WI38 (cell line): ENCODE results near the gene ASB2.

Experiments used
- H3K4me3 ChIP-seq: 2 replicates; pipeline ENCODE4 v1.5.1; 2011; ENCODE audit warnings: low read depth, mild to moderate bottlenecking, control low read depth, low read length
- CTCF ChIP-seq: IDR thresholded peaks from 2 replicates; pipeline ENCODE4 v1.5.1; 2012; ENCODE audit warnings: low read depth, mild to moderate bottlenecking, control low read depth, low read length

The ASB2 gene, protein sequence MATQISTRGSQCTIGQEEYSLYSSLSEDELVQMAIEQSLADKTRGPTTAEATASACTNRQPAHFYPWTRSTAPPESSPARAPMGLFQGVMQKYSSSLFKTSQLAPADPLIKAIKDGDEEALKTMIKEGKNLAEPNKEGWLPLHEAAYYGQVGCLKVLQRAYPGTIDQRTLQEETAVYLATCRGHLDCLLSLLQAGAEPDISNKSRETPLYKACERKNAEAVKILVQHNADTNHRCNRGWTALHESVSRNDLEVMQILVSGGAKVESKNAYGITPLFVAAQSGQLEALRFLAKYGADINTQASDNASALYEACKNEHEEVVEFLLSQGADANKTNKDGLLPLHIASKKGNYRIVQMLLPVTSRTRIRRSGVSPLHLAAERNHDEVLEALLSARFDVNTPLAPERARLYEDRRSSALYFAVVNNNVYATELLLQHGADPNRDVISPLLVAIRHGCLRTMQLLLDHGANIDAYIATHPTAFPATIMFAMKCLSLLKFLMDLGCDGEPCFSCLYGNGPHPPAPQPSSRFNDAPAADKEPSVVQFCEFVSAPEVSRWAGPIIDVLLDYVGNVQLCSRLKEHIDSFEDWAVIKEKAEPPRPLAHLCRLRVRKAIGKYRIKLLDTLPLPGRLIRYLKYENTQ

GRCh38 chr14:93976477-93977057, at the start of gene ASB2:
ASB2 (minus strand) TSS chr14:93976570; CDS start chr14:93964539, 12,031 bp downstream.
- H3K4me3 ChIP-seq = no peak within 1 kb of the TSS
- no peak for TF ChIP-seq CTCF

DNA sequence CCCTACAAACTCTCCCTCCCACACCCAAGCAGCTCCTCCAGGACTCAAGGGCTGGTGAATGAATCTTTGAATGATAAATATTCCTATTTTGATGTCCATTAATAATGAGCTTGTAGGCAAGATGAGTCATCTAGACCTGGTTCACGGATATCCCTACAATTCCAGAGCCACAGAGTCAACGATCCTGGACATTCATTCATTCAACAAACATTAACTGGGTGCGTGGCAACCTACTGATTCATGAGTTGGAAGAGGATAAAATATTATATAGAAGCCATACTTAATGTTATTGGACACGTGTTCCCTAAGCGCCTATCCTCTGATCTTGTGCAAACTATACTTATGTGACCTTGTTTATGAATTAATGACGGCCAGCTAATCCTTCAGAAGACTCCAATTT, 49.4 kb upstream of the ASB2 start:
- TF ChIP-seq CTCF = no peak
- no peak overlapping the region for H3K4me3 ChIP-seq

DNA sequence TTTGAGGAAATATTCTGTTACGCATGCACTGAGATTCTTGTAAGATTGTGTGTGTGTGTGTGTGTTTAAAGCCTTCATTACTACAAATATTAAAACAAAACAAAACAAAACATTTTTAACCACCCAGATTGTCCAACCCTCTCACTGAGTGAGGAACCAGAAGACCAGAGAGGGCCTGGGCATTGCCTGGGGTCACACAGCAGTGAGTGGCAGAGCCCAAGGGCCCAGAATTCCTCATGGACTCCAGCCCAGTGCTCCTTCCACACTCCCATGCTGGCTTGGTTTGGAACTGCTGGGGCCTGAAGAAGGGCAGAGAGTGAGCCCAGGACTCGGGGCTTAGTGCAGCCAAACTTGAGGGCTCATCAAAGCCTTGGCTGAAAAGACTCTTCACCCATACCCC, 48.2 kb upstream of the ASB2 start:
- no peak overlapping the region for H3K4me3 ChIP-seq
- no peak for TF ChIP-seq CTCF

DNA sequence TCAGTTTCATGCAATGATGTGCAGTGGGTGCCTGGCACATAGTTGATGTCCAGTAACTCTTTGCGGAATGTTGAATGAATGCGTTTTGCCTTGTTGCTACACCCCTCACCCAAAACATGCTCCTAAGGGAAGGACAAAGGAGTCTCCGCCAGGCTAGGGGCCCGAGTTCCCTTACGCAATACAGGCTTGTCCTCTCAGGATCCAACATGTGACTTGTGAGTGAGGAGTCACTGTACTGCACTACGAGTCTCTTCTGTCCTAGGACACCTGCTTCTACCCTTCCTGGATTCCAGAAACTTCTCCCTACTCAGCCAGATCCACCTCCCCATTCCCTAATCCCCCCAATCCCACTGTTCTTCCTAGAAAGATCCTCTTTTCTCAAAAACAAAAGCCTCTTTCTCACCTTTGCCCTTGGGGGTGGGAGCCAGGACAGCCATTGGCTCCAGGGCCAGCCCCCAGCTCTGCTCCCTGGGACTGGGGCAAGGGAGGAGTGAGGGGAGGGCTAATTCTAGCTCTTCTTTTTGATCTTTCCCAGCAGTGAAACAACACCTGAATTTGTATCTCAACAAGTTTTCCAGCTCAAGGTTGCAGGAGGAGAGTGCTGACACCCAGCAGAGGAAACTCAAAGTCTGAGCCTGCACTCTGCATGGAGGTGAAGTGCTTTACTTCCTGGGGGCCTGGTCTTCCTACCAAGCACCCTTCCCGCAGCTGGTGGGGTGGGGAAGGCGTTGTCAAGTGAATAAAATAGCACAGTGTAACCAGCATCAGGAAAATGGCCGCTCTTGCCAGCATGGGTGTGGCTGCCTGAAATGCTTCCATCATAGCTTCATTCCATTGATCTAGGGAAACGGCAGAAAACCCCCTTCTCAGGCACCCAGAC, 46.4 kb upstream of the ASB2 start:
- TF ChIP-seq CTCF = no peak

GRCh38 chr14:94021416-94022157, 45.2 kb upstream of the ASB2 start:
- TF ChIP-seq CTCF = no peak
- no peak overlapping the region for H3K4me3 ChIP-seq

More for the DNA sequence above, 46.4 kb upstream of the ASB2 start:
- no peak overlapping the region for H3K4me3 ChIP-seq

DNA sequence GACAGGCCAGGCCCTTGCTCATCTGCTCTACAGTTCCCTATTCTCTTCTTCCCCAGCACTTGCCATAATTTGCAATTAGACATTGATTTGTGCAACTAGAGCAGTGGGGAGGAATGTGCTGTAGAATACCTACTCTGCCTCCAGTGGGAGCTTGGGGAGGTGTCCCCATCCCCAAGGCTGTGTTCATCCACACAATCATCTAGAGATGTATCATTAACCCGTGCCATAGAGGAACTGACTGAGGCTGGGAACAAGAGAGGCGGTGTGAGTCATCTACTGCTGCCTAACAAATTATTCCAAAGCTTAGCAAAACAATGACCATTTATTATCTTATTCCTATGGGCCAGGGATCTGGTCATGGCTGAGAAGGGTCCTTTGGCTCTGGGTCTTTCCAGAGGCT, 44.6 kb upstream of the ASB2 start:
- H3K4me3 ChIP-seq = no peak overlapping the region
- TF ChIP-seq CTCF = no peak
